Measurements from ENCODE around the gene FITM1. TPM values are rescaled to one million over a fixed set of nuclear protein-coding genes. Genes with fewer than 3 reads are reported as not detected.

Gene FITM1
- total RNA-seq, 1 experiment from 2014 or later: 0.55 TPM

- intact Hi-C loops (cut with micrococcal nuclease): no loop called here
Measured at GRCh38 chr14:24093207-24093900, 37.1 kb upstream of the FITM1 start.

GRCh38 chr14:24093901-24094840, 36.3 kb upstream of the FITM1 start, which contains the start of gene PCK2:
Gene PCK2 (plus strand): TSS chr14:24094311. CDS start chr14:24094406, 95 bp downstream.
- ATAC-seq (peak; percentile 88), DNase-seq (peak; percentile 84)
- intact Hi-C loops (cut with micrococcal nuclease): loop anchor here (1.0 to 2.0 kb wide), 2 partner anchors 14 to 47 kb away; partner anchors contain the start of gene EMC9
- H3K79me2 ChIP-seq (ENCODE audit: low read length): peaks cover 8% of the 10 kb centered on the region; the same call in 1 of the 2 replicates
- no peaks in the 10 kb centered on the region for H3K9me2 ChIP-seq (replicated peaks; ENCODE audit: low read length)
- peak within 1 kb of the TSS; percentile 97 for H2AFZ ChIP-seq (ENCODE audit: low read length)
- H3K9me3 ChIP-seq (ENCODE audit: low read length): no peaks in the 10 kb centered on the region
- no peaks in the 10 kb centered on the region for H3K36me3 ChIP-seq (ENCODE audit: low read depth, low read length)
- H3K27ac ChIP-seq (ENCODE audit: low read length): peak within 1 kb of the TSS; percentile 23
- H3K27me3 ChIP-seq (ENCODE audit: low read length): no peaks in the 10 kb centered on the region
- H3K4me1 ChIP-seq (ENCODE audit: insufficient read depth, low read length): peaks cover 9% of the 10 kb centered on the region
- peak within 1 kb of the TSS; percentile 93 for H3K4me2 ChIP-seq (ENCODE audit: low read length)
- H3K9ac ChIP-seq (ENCODE audit: low read length): peak within 1 kb of the TSS; percentile 79
- BruUV-seq (replicated peaks): TSS peak; percentile 49
- H3K4me3 ChIP-seq (ENCODE audit: low read length): peak within 1 kb of the TSS; percentile 83
- no peaks in the 10 kb centered on the region for H4K20me1 ChIP-seq (ENCODE audit: low read length)
- TF ChIP-seq EZH2 (IDR thresholded peaks at IDR 0.05; ENCODE audit: low read length, unreplicated experiment) (no peak), EZH2phosphoT487 (IDR thresholded peaks at IDR 0.05; ENCODE audit: borderline replicate concordance, low read length) (no peak)
- TF ChIP-seq, protein P1, sequence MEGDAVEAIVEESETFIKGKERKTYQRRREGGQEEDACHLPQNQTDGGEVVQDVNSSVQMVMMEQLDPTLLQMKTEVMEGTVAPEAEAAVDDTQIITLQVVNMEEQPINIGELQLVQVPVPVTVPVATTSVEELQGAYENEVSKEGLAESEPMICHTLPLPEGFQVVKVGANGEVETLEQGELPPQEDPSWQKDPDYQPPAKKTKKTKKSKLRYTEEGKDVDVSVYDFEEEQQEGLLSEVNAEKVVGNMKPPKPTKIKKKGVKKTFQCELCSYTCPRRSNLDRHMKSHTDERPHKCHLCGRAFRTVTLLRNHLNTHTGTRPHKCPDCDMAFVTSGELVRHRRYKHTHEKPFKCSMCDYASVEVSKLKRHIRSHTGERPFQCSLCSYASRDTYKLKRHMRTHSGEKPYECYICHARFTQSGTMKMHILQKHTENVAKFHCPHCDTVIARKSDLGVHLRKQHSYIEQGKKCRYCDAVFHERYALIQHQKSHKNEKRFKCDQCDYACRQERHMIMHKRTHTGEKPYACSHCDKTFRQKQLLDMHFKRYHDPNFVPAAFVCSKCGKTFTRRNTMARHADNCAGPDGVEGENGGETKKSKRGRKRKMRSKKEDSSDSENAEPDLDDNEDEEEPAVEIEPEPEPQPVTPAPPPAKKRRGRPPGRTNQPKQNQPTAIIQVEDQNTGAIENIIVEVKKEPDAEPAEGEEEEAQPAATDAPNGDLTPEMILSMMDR (conservative IDR thresholded peaks at IDR 0.05; ENCODE audit: low read depth, low read length): no peak
- CTCF ChIA-PET: interaction anchor here (0.6 to 1.2 kb wide), 6 partner anchors 15 to 984 kb away, joined by 3 to 15 read pairs (median 7); partner anchors contain the start of gene IRF9
- no peaks in the 10 kb centered on the region for H3F3A ChIP-seq (ENCODE audit: low read length, unreplicated experiment)
- POLR2A ChIA-PET (ENCODE audit: unreplicated experiment): interaction anchor here (0.6 to 1.1 kb wide), 11 partner anchors 17 to 999 kb away, joined by 3 to 26 read pairs (median 5); partner anchors contain the start of genes ACIN1, C14orf119, DCAF11 and EMC9

More at GRCh38 chr14:24093207-24093900, 37.1 kb upstream of the FITM1 start:
- ChIA-PET CTCF (interaction anchor here (0.6 to 1.2 kb wide), 7 partner anchors 15 to 250 kb away, joined by 3 to 15 read pairs (median 5); partner anchors contain the start of gene IRF9), POLR2A (ENCODE audit: unreplicated experiment) (interaction anchor here (0.6 to 1.1 kb wide), 5 partner anchors 35 to 525 kb away, joined by 4 to 26 read pairs (median 5); partner anchors contain the start of genes EMC9, IRF9 and RNF31)
- no peaks in the 10 kb centered on the region for H3F3A ChIP-seq (ENCODE audit: low read length, unreplicated experiment)
- ATAC-seq: no peak
- no peaks in the 10 kb centered on the region for H3K27me3 ChIP-seq (ENCODE audit: low read length)
- H2AFZ ChIP-seq (ENCODE audit: low read length): peak overlapping the region; percentile 97
- peaks cover 8% of the 10 kb centered on the region; the same call in 1 of the 2 replicates for H3K79me2 ChIP-seq (ENCODE audit: low read length)
- peaks cover 9% of the 10 kb centered on the region for H3K4me1 ChIP-seq (ENCODE audit: insufficient read depth, low read length)
- H3K4me2 ChIP-seq (ENCODE audit: low read length): peak overlapping the region; percentile 93
- peak overlapping the region; percentile 79; the same call in 1 of the 2 replicates for H3K9ac ChIP-seq (ENCODE audit: low read length)
- no peaks in the 10 kb centered on the region for H3K9me3 ChIP-seq (ENCODE audit: low read length)
- no peak for DNase-seq
- TF ChIP-seq EZH2phosphoT487 (IDR thresholded peaks at IDR 0.05; ENCODE audit: borderline replicate concordance, low read length): no peak
- TF ChIP-seq EZH2 (IDR thresholded peaks at IDR 0.05; ENCODE audit: low read length, unreplicated experiment): no peak
- TF ChIP-seq, protein P1 (conservative IDR thresholded peaks at IDR 0.05; ENCODE audit: low read depth, low read length): no peak
- no peaks in the 10 kb centered on the region for H4K20me1 ChIP-seq (ENCODE audit: low read length)
- no peaks in the 10 kb centered on the region for H3K9me2 ChIP-seq (replicated peaks; ENCODE audit: low read length)
- BruUV-seq (replicated peaks): TSS peak; percentile 88
- no peak overlapping the region for H3K27ac ChIP-seq (ENCODE audit: low read length)
- peak overlapping the region; percentile 83; the same call in 1 of the 2 replicates for H3K4me3 ChIP-seq (ENCODE audit: low read length)
- H3K36me3 ChIP-seq (ENCODE audit: low read depth, low read length): no peaks in the 10 kb centered on the region

All from PC-3 (cell line).